C4-2B (cell line): ENCODE data around the gene CLEC16A.

Experiments
- ZFX ChIP-seq: fragments of 450-650 bp; IDR thresholded peaks from 2 replicates; pipeline ENCODE4 v1.6.1; 2017
- TF ChIP-seq, protein P1 (sequence below): fragments of 450-650 bp; conservative IDR thresholded peaks from 2 replicates; pipeline ENCODE4 v1.5.1; 2017; ENCODE audit warnings: mild to moderate bottlenecking

DNA sequence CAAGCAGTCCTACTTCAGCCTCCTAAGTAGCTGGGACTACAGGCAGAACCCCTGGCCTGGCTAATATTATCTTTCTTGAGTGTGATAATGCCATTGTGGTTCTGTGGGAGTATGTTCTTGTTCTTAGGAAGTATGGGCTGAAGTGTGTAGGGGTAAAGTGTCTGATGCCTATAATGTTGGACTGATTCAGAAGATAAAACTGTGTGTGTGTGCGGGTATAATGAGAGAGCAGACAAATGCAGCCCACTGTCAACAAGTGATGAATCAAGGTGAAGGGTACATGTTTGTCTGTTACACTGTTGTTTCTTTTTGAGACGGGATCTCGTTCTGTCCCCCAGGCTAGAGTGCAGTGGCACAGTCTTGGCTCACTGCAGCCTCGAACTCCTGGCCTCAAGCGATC, 127.5 kb downstream of the CLEC16A start:
- TF ChIP-seq, protein P1, sequence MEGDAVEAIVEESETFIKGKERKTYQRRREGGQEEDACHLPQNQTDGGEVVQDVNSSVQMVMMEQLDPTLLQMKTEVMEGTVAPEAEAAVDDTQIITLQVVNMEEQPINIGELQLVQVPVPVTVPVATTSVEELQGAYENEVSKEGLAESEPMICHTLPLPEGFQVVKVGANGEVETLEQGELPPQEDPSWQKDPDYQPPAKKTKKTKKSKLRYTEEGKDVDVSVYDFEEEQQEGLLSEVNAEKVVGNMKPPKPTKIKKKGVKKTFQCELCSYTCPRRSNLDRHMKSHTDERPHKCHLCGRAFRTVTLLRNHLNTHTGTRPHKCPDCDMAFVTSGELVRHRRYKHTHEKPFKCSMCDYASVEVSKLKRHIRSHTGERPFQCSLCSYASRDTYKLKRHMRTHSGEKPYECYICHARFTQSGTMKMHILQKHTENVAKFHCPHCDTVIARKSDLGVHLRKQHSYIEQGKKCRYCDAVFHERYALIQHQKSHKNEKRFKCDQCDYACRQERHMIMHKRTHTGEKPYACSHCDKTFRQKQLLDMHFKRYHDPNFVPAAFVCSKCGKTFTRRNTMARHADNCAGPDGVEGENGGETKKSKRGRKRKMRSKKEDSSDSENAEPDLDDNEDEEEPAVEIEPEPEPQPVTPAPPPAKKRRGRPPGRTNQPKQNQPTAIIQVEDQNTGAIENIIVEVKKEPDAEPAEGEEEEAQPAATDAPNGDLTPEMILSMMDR, result no peak
- TF ChIP-seq ZFX, result no peak
